ENCODE data around the gene DNAJB12. TPM values are rescaled to one million over a fixed set of nuclear protein-coding genes. Genes with fewer than 3 reads are reported as not detected.
A peak's percentile ranks its signal among the peaks of the same experiment; 100 is the strongest.

DNAJB12 gene
- total RNA-seq, 1 donor from 2014 or later: 30.6 TPM

DNA sequence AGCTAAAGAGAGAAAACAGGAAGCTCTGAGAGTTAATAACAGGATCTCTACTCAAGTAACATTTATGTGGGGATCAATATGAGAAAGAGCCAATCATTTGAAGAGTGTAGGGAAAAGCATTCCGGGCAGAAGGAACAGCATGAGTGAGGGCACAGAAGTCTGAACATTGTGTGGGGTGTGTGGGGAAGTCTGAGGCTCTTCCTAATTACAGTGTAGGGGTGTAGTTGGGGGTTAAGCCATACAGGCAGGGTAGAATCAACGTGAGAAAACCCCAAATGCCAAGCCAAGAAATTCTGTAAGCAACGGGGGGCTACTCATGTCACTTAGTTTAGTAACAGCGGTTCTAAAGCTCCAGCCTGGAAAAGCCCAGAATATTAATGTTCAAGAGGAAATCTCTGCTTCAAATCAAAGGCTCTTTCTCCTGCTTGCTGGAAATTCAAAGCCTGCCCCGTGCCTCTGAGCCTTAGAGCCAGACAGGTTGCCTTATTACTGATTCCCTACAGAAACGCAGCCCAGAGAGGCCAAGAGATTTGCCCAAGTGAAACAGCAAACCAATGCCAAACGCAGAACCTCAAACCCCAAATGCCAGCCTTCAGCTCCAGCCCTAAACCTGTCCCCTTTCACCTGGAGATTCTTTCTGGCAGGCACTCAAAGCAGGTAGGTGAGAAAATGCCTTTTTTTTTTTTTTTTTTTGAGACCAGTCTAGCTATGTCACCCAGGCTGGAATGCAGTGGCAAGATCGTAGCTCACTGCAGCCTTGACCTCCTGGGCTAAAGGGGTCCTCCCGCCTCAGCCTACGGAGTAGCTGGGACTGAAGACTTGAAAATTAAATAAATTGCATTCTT lies 36.1 kb downstream of the DNAJB12 start:
- peak overlapping the region; percentile 74 for H3K4me3 Mint-ChIP-seq
- DNase-seq (ENCODE audit: extremely low spot score, unreplicated experiment): no peak
- TF ChIP-seq CTCF (conservative IDR thresholded peaks at IDR 0.05): no peak
- peaks cover 32% of the 10 kb centered on the region for H3K4me1 Mint-ChIP-seq (ENCODE audit: unreplicated experiment)
- H3K27me3 Mint-ChIP-seq: peaks cover 2% of the 10 kb centered on the region
- peak overlapping the region; percentile 55 for H3K27ac Mint-ChIP-seq
- H3K36me3 Mint-ChIP-seq: no peaks in the 10 kb centered on the region
- H3K9me3 Mint-ChIP-seq: no peaks in the 10 kb centered on the region

DNA sequence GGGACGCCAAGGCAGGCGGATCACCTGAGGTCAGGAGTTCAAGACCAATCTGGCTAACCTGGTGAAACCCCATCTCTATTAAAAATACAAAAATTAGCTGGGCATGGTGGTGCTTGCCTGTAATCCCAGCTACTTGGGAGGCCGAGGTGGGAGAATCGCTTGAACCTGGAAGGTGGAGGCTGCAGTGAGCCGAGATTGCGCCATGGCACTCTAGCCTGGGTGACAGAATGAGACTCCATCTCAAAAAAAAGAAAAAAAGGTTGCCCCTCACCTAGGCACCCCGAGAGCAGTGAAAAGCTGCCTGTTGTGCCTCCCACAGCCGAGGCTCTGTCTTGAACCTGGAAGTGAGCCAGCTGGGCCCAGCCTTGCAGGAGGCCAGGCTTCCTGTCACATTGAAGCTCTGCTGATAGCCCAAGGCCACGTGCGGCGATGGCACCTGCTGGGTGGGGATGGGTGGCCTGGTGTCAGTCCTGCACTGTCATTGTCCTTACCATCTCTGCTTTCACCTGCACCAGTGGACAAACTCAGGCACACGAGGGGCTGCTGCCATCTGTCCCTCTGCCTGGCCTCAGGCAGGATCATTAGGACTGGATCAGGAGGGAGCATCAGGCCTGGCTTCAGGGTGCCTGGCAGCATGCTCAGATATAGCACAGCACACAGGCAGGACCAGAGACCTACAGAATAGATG lies 37.8 kb downstream of the DNAJB12 start:
- Mint-ChIP-seq H3K27ac (no peak overlapping the region), H3K9me3 (no peaks in the 10 kb centered on the region), H3K36me3 (no peaks in the 10 kb centered on the region), H3K4me3 (no peak overlapping the region), H3K27me3 (peaks cover 2% of the 10 kb centered on the region), H3K4me1 (ENCODE audit: unreplicated experiment) (peaks cover 32% of the 10 kb centered on the region)
- DNase-seq (ENCODE audit: extremely low spot score, unreplicated experiment): no peak
- no peak for TF ChIP-seq CTCF (conservative IDR thresholded peaks at IDR 0.05)

DNA sequence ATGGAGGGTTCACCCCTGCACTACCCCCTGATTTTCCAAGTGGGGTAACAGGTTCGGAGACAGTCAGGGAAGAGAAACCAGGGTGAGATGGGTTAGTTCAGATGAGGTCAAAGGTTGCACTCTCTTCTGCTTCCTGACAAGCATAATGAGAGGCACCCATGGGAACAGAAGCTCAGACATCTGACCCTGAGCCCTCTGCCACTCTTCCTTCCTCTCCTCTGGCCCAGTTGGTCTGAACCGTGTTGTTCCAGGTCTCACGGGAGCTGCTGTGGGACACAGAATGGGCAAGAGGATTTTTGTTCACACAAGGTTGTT lies 38.4 kb downstream of the DNAJB12 start:
- no peaks in the 10 kb centered on the region for H3K36me3 Mint-ChIP-seq

GRCh38 chr10:72315611-72316385 lies 38.9 kb downstream of the DNAJB12 start:
- Mint-ChIP-seq H3K36me3 (no peaks in the 10 kb centered on the region), H3K9me3 (no peaks in the 10 kb centered on the region), H3K4me3 (no peak overlapping the region), H3K4me1 (ENCODE audit: unreplicated experiment) (peaks cover 30% of the 10 kb centered on the region), H3K27me3 (peaks cover 2% of the 10 kb centered on the region), H3K27ac (peak overlapping the region; percentile 24)
- no peak for TF ChIP-seq CTCF (conservative IDR thresholded peaks at IDR 0.05)
- no peak for DNase-seq (ENCODE audit: extremely low spot score, unreplicated experiment)

More for the DNA sequence above, 38.4 kb downstream of the DNAJB12 start:
- no peak overlapping the region for H3K4me3 Mint-ChIP-seq
- H3K27ac Mint-ChIP-seq: peak overlapping the region; percentile 24
- H3K27me3 Mint-ChIP-seq: peaks cover 2% of the 10 kb centered on the region
- H3K4me1 Mint-ChIP-seq (ENCODE audit: unreplicated experiment): peaks cover 32% of the 10 kb centered on the region
- H3K9me3 Mint-ChIP-seq: no peaks in the 10 kb centered on the region
- DNase-seq (ENCODE audit: extremely low spot score, unreplicated experiment): no peak
- TF ChIP-seq CTCF (conservative IDR thresholded peaks at IDR 0.05): no peak

DNA sequence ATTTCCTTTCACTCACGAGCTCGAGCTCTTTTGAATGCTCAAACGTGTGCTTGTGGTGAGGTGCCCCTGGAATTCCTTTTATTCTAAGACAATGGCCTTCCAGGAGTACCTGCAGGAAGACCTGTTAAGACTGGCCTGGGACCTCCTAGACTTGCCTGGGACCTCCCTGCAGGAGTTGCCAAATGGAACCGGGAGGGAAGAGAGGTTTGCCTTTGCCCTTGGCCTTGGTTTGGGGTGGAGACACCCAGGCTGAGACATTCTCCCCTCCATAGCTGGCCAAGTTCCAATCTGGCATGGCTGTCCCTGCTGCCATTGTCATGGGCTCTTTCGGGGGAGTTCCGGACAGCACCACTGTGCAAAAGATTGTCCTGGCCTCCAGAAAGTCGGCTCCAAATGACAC lies 39.7 kb downstream of the DNAJB12 start:
- no peak for DNase-seq (ENCODE audit: extremely low spot score, unreplicated experiment)
- H3K9me3 Mint-ChIP-seq: no peaks in the 10 kb centered on the region

More for the DNA sequence above, 39.7 kb downstream of the DNAJB12 start:
- Mint-ChIP-seq H3K27ac (no peak overlapping the region), H3K4me3 (no peak overlapping the region), H3K4me1 (ENCODE audit: unreplicated experiment) (peaks cover 29% of the 10 kb centered on the region), H3K27me3 (peaks cover 2% of the 10 kb centered on the region), H3K36me3 (no peaks in the 10 kb centered on the region)
- no peak for TF ChIP-seq CTCF (conservative IDR thresholded peaks at IDR 0.05)

Data from type B pancreatic cell (in vitro differentiated cells).